ENCODE data around the gene XYLB. TPM values are rescaled to one million over a fixed set of nuclear protein-coding genes. Genes with fewer than 3 reads are reported as not detected.

Gene XYLB
- total RNA-seq, 2 donors from 2014 or later: 1.8 to 38.7 TPM

- H3K27me3 ChIP-seq (replicated peaks; ENCODE audit: insufficient read depth): no peaks in the 10 kb centered on the region
- no peak for TF ChIP-seq CTCF (IDR thresholded peaks at IDR 0.05)
- DNase-seq (ENCODE audit: low spot score) (no peak), ATAC-seq (ENCODE audit: insufficient number of reproducible peaks, low FRiP score, low read depth) (no peak)
- no peaks in the 10 kb centered on the region for H3K36me3 ChIP-seq
- no peak overlapping the region for H3K27ac ChIP-seq
- no peaks in the 10 kb centered on the region for H3K4me1 ChIP-seq (ENCODE audit: control insufficient read depth in 1 of 2, low read depth in 2 of 2)
- H3K4me3 ChIP-seq: no peak overlapping the region
- H3K9me3 ChIP-seq: no peaks in the 10 kb centered on the region
These were observed 24.3 kb downstream of the XYLB start for GRCh38 chr3:38370861-38371260.

GRCh38 chr3:38371541-38372213 lies 25.1 kb downstream of the XYLB start:
- TF ChIP-seq CTCF (IDR thresholded peaks at IDR 0.05): no peak
- ATAC-seq (ENCODE audit: insufficient number of reproducible peaks, low FRiP score, low read depth) (no peak), DNase-seq (ENCODE audit: low spot score) (no peak)
- no peaks in the 10 kb centered on the region for H3K4me1 ChIP-seq (ENCODE audit: control insufficient read depth in 1 of 2, low read depth in 2 of 2)
- H3K27ac ChIP-seq: no peak overlapping the region
- no peaks in the 10 kb centered on the region for H3K27me3 ChIP-seq (replicated peaks; ENCODE audit: insufficient read depth)
- no peak overlapping the region for H3K4me3 ChIP-seq
- no peaks in the 10 kb centered on the region for H3K36me3 ChIP-seq
- H3K9me3 ChIP-seq: no peaks in the 10 kb centered on the region

GRCh38 chr3:38372214-38372601 lies 25.6 kb downstream of the XYLB start:
- ATAC-seq (ENCODE audit: insufficient number of reproducible peaks, low FRiP score, low read depth): no peak

GRCh38 chr3:38374221-38374620 lies 27.6 kb downstream of the XYLB start:
- Histone ChIP-seq H3K4me3 (no peak overlapping the region), H3K27ac (no peak overlapping the region), H3K4me1 (ENCODE audit: control insufficient read depth in 1 of 2, low read depth in 2 of 2) (no peaks in the 10 kb centered on the region), H3K9me3 (no peaks in the 10 kb centered on the region), H3K36me3 (peaks cover 4% of the 10 kb centered on the region), H3K27me3 (replicated peaks; ENCODE audit: insufficient read depth) (no peaks in the 10 kb centered on the region)
- TF ChIP-seq CTCF (IDR thresholded peaks at IDR 0.05): no peak
- no peak for DNase-seq (ENCODE audit: low spot score)
- no peak for ATAC-seq (ENCODE audit: insufficient number of reproducible peaks, low FRiP score, low read depth)

More at GRCh38 chr3:38372214-38372601, 25.6 kb downstream of the XYLB start:
- no peak overlapping the region for H3K27ac ChIP-seq
- DNase-seq (ENCODE audit: low spot score): no peak
- H3K27me3 ChIP-seq (replicated peaks; ENCODE audit: insufficient read depth): no peaks in the 10 kb centered on the region
- H3K4me1 ChIP-seq (ENCODE audit: control insufficient read depth in 1 of 2, low read depth in 2 of 2): no peaks in the 10 kb centered on the region
- H3K9me3 ChIP-seq: no peaks in the 10 kb centered on the region
- no peak for TF ChIP-seq CTCF (IDR thresholded peaks at IDR 0.05)
- H3K4me3 ChIP-seq: no peak overlapping the region
- H3K36me3 ChIP-seq: peaks cover 3% of the 10 kb centered on the region

GRCh38 chr3:38375072-38375471 lies 28.5 kb downstream of the XYLB start:
- TF ChIP-seq CTCF (IDR thresholded peaks at IDR 0.05): no peak
- ATAC-seq (ENCODE audit: insufficient number of reproducible peaks, low FRiP score, low read depth) (no peak), DNase-seq (ENCODE audit: low spot score) (no peak)
- no peaks in the 10 kb centered on the region for H3K4me1 ChIP-seq (ENCODE audit: control insufficient read depth in 1 of 2, low read depth in 2 of 2)
- H3K36me3 ChIP-seq: peaks cover 4% of the 10 kb centered on the region
- H3K27ac ChIP-seq: no peak overlapping the region
- H3K4me3 ChIP-seq: no peak overlapping the region
- no peaks in the 10 kb centered on the region for H3K27me3 ChIP-seq (replicated peaks; ENCODE audit: insufficient read depth)
- no peaks in the 10 kb centered on the region for H3K9me3 ChIP-seq
